CD4-positive, alpha-beta memory T cell (primary cell): ENCODE data around the gene PJVK. TPM values are rescaled to one million over a fixed set of nuclear protein-coding genes. Genes with fewer than 3 reads are reported as not detected.
A peak's percentile ranks its signal among the peaks of the same experiment; 100 is the strongest.

Source experiments
- CTCF ChIA-PET: fragments of 350-600 bp; sonication (Branson Sonifier 250); formaldehyde crosslinking; loops from one replicate; lab custom pipeline; 2021; ENCODE audit warnings: inconsistent platforms; ENCODE audit not compliant: partially characterized antibody; lab: Charles Lee
- POLR2A ChIA-PET: fragments of 350-600 bp; sonication (Branson Sonifier 250); formaldehyde crosslinking; loops from one replicate; lab custom pipeline; 2021; ENCODE audit not compliant: partially characterized antibody; lab: Charles Lee
- DNase-seq, 5 donors: peaks; one replicate each; pipeline versions ENCODE4 v3.0.0 to v3.0.0-alpha.2; 2020 to 2022; ENCODE audit warnings: mixed read lengths in 1 of 5
- H3K27ac ChIP-seq: one replicate; pipeline ENCODE4 v1.7.0; 2013; ENCODE audit warnings: low read depth, low read length
- H3K27me3 ChIP-seq: 2 replicates; pipeline ENCODE4 v1.7.0; 2013; ENCODE audit warnings: mild to moderate bottlenecking, low read length, moderate library complexity; ENCODE audit not compliant: insufficient read depth
- H3K36me3 ChIP-seq: 2 replicates; pipeline ENCODE4 v1.7.0; 2013; ENCODE audit warnings: mild to moderate bottlenecking, low read length, moderate library complexity; ENCODE audit not compliant: insufficient read depth
- H3K4me1 ChIP-seq: 2 replicates; pipeline ENCODE4 v1.7.0; 2013; ENCODE audit warnings: mild to moderate bottlenecking, low read length, moderate library complexity; ENCODE audit not compliant: insufficient read depth
- H3K4me3 ChIP-seq, 2 donors: one replicate each; pipeline ENCODE4 v1.7.0; 2013; ENCODE audit warnings: low read length in 2 of 2, mild to moderate bottlenecking in 1 of 2
- H3K9me3 ChIP-seq, 2 donors: one replicate each; pipeline ENCODE4 v1.7.0; 2013; ENCODE audit warnings: low read length in 2 of 2, control low read depth in 1 of 2; ENCODE audit not compliant: control insufficient read depth in 1 of 2
- H3K27ac Mint-ChIP-seq, 7 donors: one replicate each; pipeline ENCODE4 v1.8.0; 2020 to 2021; ENCODE audit warnings: mixed read lengths in 7 of 7, mild to moderate bottlenecking in 6 of 7, inconsistent platforms in 3 of 7, moderate library complexity in 3 of 7
- H3K27me3 Mint-ChIP-seq, 2 donors: one replicate each; pipeline ENCODE4 v1.8.0; 2020 to 2021; ENCODE audit warnings: mixed read lengths in 2 of 2
- H3K36me3 Mint-ChIP-seq, 2 donors: one replicate each; pipeline ENCODE4 v1.8.0; 2020 to 2021; ENCODE audit warnings: mixed read lengths in 2 of 2, inconsistent platforms in 1 of 2, mild to moderate bottlenecking in 1 of 2
- H3K4me1 Mint-ChIP-seq, 4 donors: one replicate each; pipeline ENCODE4 v1.8.0; 2020 to 2021; ENCODE audit warnings: mixed read lengths in 4 of 4, mild to moderate bottlenecking in 1 of 4
- H3K4me3 Mint-ChIP-seq, 8 donors: one replicate each; pipeline ENCODE4 v1.8.0; 2020 to 2021; ENCODE audit warnings: mixed read lengths in 8 of 8, mild to moderate bottlenecking in 7 of 8, moderate library complexity in 6 of 8, inconsistent platforms in 3 of 8
- H3K9me3 Mint-ChIP-seq, 8 donors: one replicate each; pipeline ENCODE4 v1.8.0; 2020 to 2021; ENCODE audit warnings: mixed read lengths in 8 of 8, mild to moderate bottlenecking in 5 of 8, inconsistent platforms in 3 of 8, moderate library complexity in 1 of 8
- intact Hi-C: fragments of 100-400 bp; cut with micrococcal nuclease; formaldehyde crosslinking; loops from one replicate; pipeline ENCODE4 v1.15.1; 2023
- polyA plus RNA-seq, 2 donors: library from polyadenylated mRNA; unstranded; fragments of 300-500 nt; fragmentation: Illumina TruSeq; gene quantifications; one replicate each; pipeline ENCODE4 v1.2.3, GENCODE V29; 2021
- total RNA-seq, 2 experiments: library from RNA; stranded (reverse); gene quantifications; one replicate each; pipeline ENCODE4 v1.2.3, GENCODE V29; 2021

The PJVK gene
- total and polyA plus RNA-seq, 4 experiments from 2014 or later, result 0.23 to 4.1 (median 2.0) TPM

DNA sequence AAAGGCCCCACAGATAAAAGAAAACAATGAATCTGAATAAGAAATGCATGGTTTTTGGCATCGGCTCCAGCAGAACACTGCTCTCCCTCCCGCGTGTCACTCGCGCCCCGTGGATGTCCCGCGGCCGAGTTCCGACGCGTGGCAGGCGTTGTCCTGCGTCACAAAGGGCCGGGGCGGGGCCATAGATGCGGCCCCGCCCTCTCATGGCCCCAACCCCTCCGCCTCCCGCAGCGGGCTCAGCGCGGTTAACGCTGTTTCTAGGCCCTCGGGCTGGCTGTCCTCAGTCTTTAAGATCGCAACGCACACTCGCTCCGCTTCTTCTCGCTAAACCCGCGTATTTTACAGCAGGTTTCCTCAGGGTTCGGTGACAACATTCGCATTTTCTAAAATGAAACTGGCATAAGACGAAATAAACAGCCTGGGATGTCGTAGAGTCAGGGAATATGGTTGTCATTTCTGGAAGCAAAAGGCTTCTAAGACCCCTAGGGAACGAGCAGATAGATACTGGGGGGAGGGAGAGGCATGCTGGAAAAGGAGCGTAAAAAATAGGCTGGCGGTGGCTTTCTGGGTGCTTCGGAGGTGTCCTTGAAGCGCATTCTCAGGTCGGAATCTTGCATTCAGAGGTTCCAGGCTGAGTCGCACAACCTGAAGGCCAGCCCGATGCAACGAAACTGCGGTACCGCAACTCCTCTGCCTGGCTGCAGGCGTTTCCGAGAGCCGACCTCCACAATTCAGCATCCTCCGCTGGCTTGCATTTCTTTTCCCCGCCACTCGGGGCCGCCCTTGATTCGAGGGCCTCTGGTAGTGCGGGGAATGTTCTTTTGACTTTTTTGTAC lies 27.5 kb downstream of the PJVK start, which contains the start of gene FKBP7:
FKBP7 (minus strand) TSS at position 162 of the 836 bp plus-strand sequence; CDS start at position 61, 101 bp downstream.
- peak within 1 kb of the TSS; percentile 96 to 100 (median 99) for H3K27ac Mint-ChIP-seq
- intact Hi-C loops, result loop anchor here (1.0 to 2.0 kb wide), 4 partner anchors 18 to 64 kb away; partner anchors contain the start of genes PJVK and PRKRA
- POLR2A ChIA-PET, result interaction anchor here (4.5 kb wide), 1 partner anchor 28 kb away, joined by 49 read pairs; the partner anchor contains the start of genes PJVK and PRKRA
- H3K4me1 Mint-ChIP-seq, result peaks cover 33 to 50% (median 39%) of the 10 kb centered on the region in 4 donors
- no peaks in the 10 kb centered on the region for H3K27me3 Mint-ChIP-seq
- H3K9me3 ChIP-seq, result no peaks in the 10 kb centered on the region
- H3K27ac ChIP-seq, result peak within 1 kb of the TSS; percentile 81
- peaks cover 41% of the 10 kb centered on the region for H3K4me1 ChIP-seq
- no peaks in the 10 kb centered on the region for H3K9me3 Mint-ChIP-seq
- DNase-seq, result peak; percentile 80 to 88 (median 83)
- peak within 1 kb of the TSS; percentile 96 to 100 for H3K4me3 ChIP-seq
- no peaks in the 10 kb centered on the region for H3K27me3 ChIP-seq
- H3K36me3 ChIP-seq, result no peaks in the 10 kb centered on the region
- CTCF ChIA-PET, result interaction anchor here (1.5 to 1.8 kb wide), 3 partner anchors 14 to 65 kb away, joined by 5 to 8 read pairs (median 5); no protein-coding TSS in a partner anchor
- peaks cover 0 to 8% of the 10 kb centered on the region in 2 donors for H3K36me3 Mint-ChIP-seq
- H3K4me3 Mint-ChIP-seq, result peak within 1 kb of the TSS; percentile 96 to 100 (median 99)

DNA sequence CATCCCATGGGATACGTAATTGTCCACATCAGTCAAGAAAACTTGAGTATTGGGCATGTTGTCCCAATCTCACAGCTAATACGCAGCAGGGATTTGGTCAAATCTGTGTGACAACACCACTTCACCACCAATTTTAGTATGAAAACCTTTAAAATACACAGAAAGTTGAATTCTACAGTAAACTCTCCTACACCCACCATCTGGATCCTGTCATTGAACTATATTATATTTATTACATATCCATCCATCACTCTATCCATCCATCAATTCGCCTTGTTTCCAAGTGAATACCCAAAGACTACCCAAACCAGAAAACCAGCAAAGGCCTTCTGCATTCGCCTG lies 28.1 kb downstream of the PJVK start:
- peaks cover 33 to 56% (median 44%) of the 10 kb centered on the region in 4 donors for H3K4me1 Mint-ChIP-seq
- peak overlapping the region; percentile 96 to 100 (median 99) for H3K4me3 Mint-ChIP-seq
- POLR2A ChIA-PET, result interaction anchor here (1.0 to 4.5 kb wide), 2 partner anchors 28 to 44 kb away, joined by 3 to 49 read pairs; partner anchors contain the start of genes PJVK and PRKRA
- H3K27me3 Mint-ChIP-seq, result no peaks in the 10 kb centered on the region
- no peaks in the 10 kb centered on the region for H3K9me3 ChIP-seq
- peak overlapping the region; percentile 96 to 100 (median 99) for H3K27ac Mint-ChIP-seq
- H3K27ac ChIP-seq, result peak overlapping the region; percentile 81
- CTCF ChIA-PET, result interaction anchor here (1.5 to 2.6 kb wide), 4 partner anchors 13 to 66 kb away, joined by 5 to 10 read pairs (median 6); no protein-coding TSS in a partner anchor
- no peaks in the 10 kb centered on the region for H3K27me3 ChIP-seq
- intact Hi-C loops, result loop anchor here (2.0 kb wide), 1 partner anchor 18 kb away; no protein-coding TSS in a partner anchor
- no peaks in the 10 kb centered on the region for H3K36me3 ChIP-seq
- H3K4me1 ChIP-seq, result peaks cover 47% of the 10 kb centered on the region
- H3K9me3 Mint-ChIP-seq, result no peaks in the 10 kb centered on the region
- H3K4me3 ChIP-seq, result peak overlapping the region; percentile 96 to 100
- DNase-seq, result no peak
- H3K36me3 Mint-ChIP-seq, result peaks cover 0 to 8% of the 10 kb centered on the region in 2 donors

DNA sequence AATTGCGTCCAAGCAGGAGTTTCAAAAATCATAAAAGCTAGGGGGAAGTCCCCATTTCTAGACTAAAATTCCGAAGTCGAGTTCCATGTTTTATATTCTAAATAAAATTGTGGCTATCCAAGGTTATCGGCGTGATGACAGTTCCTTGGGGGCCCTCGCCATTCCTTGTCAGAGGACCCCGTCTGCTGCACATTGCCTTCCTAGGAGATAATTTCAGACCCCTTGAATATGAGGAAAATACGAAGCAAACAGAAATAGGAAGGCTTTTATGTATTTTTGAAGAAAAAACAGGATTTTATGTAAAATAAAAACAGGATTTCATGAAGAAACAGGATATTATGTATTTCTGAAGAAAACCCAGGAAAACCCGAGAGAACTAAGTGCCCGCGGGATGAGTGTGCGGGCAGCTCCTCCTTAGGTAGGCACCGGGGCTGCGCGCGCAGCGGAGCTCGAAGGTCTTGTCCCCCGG lies 28.6 kb downstream of the PJVK start:
- Mint-ChIP-seq H3K27me3 (no peaks in the 10 kb centered on the region), H3K4me3 (peak overlapping the region; percentile 96 to 100 (median 99)), H3K36me3 (peaks cover 0 to 11% of the 10 kb centered on the region in 2 donors), H3K9me3 (no peaks in the 10 kb centered on the region), H3K27ac (peak overlapping the region; percentile 96 to 100 (median 99)), H3K4me1 (peaks cover 37 to 61% (median 49%) of the 10 kb centered on the region in 4 donors)
- H3K9me3 ChIP-seq, result no peaks in the 10 kb centered on the region
- no peaks in the 10 kb centered on the region for H3K27me3 ChIP-seq
- intact Hi-C loops, result loop anchor here (2.0 kb wide), 1 partner anchor 17 kb away; no protein-coding TSS in a partner anchor
- H3K36me3 ChIP-seq, result no peaks in the 10 kb centered on the region
- peaks cover 52% of the 10 kb centered on the region for H3K4me1 ChIP-seq
- POLR2A ChIA-PET, result interaction anchor here (1.0 to 4.5 kb wide), 5 partner anchors 13 to 65 kb away, joined by 3 to 49 read pairs (median 5); partner anchors contain the start of genes PJVK and PRKRA
- peak overlapping the region; percentile 81 for H3K27ac ChIP-seq
- peak in 1 of 5 donors; percentile 15 for DNase-seq
- CTCF ChIA-PET, result interaction anchor here (1.0 to 2.6 kb wide), 6 partner anchors 13 to 66 kb away, joined by 4 to 10 read pairs (median 5); no protein-coding TSS in a partner anchor
- H3K4me3 ChIP-seq, result peak overlapping the region in 1 of 2 donors; percentile 100

DNA sequence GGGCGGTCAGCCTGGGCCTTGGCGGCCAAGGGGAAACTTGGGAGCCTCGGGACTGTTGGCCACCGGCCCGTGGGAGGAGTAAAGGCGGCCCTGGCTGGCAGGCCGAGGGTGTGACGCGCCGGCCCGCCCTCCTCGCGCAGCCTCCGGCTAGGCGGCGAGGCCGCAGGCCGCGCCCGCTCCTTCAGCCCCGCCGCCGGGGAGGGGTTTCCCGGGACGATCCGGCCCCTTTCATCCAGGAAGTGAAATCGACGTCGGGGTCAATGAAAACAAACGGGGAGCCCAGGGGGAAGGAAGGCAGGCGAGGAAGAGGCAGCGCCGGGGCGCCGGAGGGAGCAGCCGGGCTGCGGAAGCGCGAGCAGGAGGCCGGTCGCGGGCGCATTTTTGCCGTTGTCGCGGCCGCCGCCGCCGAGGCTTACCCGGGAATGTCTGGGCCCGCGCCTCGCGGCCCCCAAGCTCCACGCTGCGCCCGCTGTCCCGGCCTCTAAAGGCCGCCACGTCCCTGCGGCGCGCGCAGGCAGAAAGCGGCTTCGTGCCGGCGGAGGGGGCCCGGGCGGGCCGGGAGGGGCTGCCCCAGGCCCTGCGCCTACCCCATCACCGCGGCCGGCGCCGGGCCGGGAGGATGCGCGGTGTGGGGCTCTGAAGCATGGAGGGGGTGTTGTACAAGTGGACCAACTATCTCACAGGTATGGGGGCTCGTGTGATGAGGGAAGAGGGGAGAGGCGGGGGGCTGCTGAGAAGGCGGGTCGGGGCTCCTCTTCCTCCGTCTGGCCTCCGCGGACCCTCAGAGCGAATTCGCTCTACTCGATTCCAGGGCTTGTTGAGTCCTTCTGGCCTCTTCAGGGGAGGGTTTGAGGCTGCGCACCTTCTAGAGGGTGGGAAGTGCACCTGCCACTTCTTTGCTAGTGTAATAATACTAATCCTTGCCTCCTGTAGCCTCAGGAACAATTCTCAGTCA lies 29.3 kb downstream of the PJVK start, which contains the start of gene PLEKHA3:
PLEKHA3 (plus strand) TSS at position 231 of the 955 bp plus-strand sequence; CDS start at position 644, 413 bp downstream.
- Mint-ChIP-seq H3K27me3 (no peaks in the 10 kb centered on the region), H3K4me3 (peak within 1 kb of the TSS; percentile 96 to 100 (median 99)), H3K36me3 (peaks cover 3 to 15% of the 10 kb centered on the region in 2 donors), H3K9me3 (no peaks in the 10 kb centered on the region), H3K27ac (peak within 1 kb of the TSS; percentile 96 to 100 (median 99)), H3K4me1 (peaks cover 38 to 67% (median 53%) of the 10 kb centered on the region in 4 donors)
- intact Hi-C loops, result no loop called here
- no peaks in the 10 kb centered on the region for H3K36me3 ChIP-seq
- peak within 1 kb of the TSS; percentile 32 to 100 for H3K4me3 ChIP-seq
- CTCF ChIA-PET, result interaction anchor here (1.0 to 2.6 kb wide), 6 partner anchors 12 to 67 kb away, joined by 4 to 10 read pairs (median 5); no protein-coding TSS in a partner anchor
- no peaks in the 10 kb centered on the region for H3K27me3 ChIP-seq
- DNase-seq, result peak; percentile 67 to 79 (median 71)
- no peaks in the 10 kb centered on the region for H3K9me3 ChIP-seq
- peak within 1 kb of the TSS; percentile 81 for H3K27ac ChIP-seq
- POLR2A ChIA-PET, result interaction anchor here (1.0 to 4.5 kb wide), 5 partner anchors 12 to 66 kb away, joined by 3 to 49 read pairs (median 5); partner anchors contain the start of genes PJVK and PRKRA
- H3K4me1 ChIP-seq, result peaks cover 59% of the 10 kb centered on the region

DNA sequence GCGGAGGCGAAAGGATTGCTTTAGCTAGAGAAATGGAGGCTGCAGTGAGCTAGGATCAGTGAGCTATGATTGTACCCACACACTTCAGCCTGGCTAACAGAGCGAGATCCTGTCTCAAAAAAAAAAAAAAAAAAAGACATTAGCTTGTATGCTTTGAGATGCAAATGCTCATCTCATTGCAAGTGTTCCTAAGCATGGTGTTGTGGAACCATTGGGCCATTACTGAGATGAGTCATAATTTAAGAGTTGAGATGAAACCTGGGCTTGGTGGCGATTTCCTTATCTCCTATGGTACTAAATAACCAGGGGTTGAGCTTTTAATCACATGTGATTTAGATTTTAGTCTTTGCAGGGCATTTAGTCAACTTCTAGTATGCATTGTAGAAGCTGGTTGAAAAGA lies 31.3 kb downstream of the PJVK start:
- no peak overlapping the region for H3K4me3 ChIP-seq
- intact Hi-C loops, result no loop called here
- no peak overlapping the region for H3K27ac ChIP-seq
- no peak for DNase-seq
- no peaks in the 10 kb centered on the region for H3K36me3 ChIP-seq
- Mint-ChIP-seq H3K9me3 (no peaks in the 10 kb centered on the region), H3K27ac (peak overlapping the region in 5 of 7 donors; percentile 20 to 68 (median 57)), H3K27me3 (no peaks in the 10 kb centered on the region), H3K4me1 (peaks cover 48 to 75% (median 62%) of the 10 kb centered on the region in 4 donors), H3K4me3 (peak overlapping the region; percentile 56 to 99 (median 94)), H3K36me3 (peaks cover 18 to 30% of the 10 kb centered on the region in 2 donors)
- ChIA-PET POLR2A (interaction anchor here (1.2 to 4.5 kb wide), 3 partner anchors 10 to 69 kb away, joined by 3 to 49 read pairs (median 8); partner anchors contain the start of genes PJVK and PRKRA), CTCF (interaction anchor here (0.9 to 2.0 kb wide), 5 partner anchors 8 to 68 kb away, joined by 3 to 8 read pairs (median 3); no protein-coding TSS in a partner anchor)
- H3K27me3 ChIP-seq, result no peaks in the 10 kb centered on the region
- peaks cover 59% of the 10 kb centered on the region for H3K4me1 ChIP-seq
- no peaks in the 10 kb centered on the region for H3K9me3 ChIP-seq
